Keratinocyte (primary cell): ENCODE results near the gene PRLHR.

Source experiments
- EZH2 ChIP-seq: IDR thresholded peaks from one replicate; pipeline ENCODE4 v1.6.1; 2012; ENCODE audit warnings: inconsistent platforms, mild to moderate bottlenecking, low read length, moderate library complexity
- TF ChIP-seq, protein P1 (sequence below), 3 experiments: IDR thresholded peaks in 1 of 3; conservative IDR thresholded peaks in 1 of 3; optimal IDR thresholded peaks in 1 of 3; 2 replicates in 2 of 3; 3 replicates in 1 of 3; pipeline versions ENCODE3 to v1.5.1; 2011; ENCODE audit warnings: low read length in 3 of 3, mild to moderate bottlenecking in 3 of 3, moderate library complexity in 2 of 3, control low read depth in 1 of 3, inconsistent platforms in 1 of 3; ENCODE audit not compliant: insufficient read depth in 2 of 3; ENCODE audit errors: extremely low read depth in 1 of 3

DNA sequence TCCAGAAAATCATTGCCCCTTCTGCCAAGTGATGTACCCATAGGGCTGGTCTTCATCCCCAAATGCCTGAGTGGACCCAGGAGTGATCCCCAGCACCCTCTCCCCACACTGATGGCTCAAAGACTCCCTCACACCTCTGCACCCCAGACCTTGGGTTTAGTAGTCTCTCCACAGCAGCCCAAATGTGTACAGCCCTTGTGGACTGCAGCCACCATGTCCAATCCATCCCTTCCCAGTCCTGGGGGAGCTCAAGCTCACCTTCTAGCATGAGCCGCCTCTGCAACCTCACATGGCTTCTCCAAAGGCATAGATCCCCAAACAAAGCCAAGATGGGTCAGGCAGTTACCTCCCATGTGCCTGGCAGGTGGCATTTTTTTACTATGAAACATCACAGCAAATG is 50.1 kb downstream of the PRLHR start:
- no peak for TF ChIP-seq EZH2
- TF ChIP-seq, protein P1, sequence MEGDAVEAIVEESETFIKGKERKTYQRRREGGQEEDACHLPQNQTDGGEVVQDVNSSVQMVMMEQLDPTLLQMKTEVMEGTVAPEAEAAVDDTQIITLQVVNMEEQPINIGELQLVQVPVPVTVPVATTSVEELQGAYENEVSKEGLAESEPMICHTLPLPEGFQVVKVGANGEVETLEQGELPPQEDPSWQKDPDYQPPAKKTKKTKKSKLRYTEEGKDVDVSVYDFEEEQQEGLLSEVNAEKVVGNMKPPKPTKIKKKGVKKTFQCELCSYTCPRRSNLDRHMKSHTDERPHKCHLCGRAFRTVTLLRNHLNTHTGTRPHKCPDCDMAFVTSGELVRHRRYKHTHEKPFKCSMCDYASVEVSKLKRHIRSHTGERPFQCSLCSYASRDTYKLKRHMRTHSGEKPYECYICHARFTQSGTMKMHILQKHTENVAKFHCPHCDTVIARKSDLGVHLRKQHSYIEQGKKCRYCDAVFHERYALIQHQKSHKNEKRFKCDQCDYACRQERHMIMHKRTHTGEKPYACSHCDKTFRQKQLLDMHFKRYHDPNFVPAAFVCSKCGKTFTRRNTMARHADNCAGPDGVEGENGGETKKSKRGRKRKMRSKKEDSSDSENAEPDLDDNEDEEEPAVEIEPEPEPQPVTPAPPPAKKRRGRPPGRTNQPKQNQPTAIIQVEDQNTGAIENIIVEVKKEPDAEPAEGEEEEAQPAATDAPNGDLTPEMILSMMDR (optimal IDR thresholded peaks at IDR 0.05 in 1 of 3, IDR thresholded peaks at IDR 0.05 in 1 of 3, conservative IDR thresholded peaks at IDR 0.05 in 1 of 3; ENCODE audit: extremely low read depth in 1 of 3, insufficient read depth in 2 of 3, low read length in 3 of 3): no peak
